GM20000 (cell line): ENCODE measurements around the gene WWOX.

Source experiments
- DNase-seq: peaks from one replicate; pipeline ENCODE4 v3.0.0; 2012; ENCODE audit warnings: low spot score
- CTCF ChIP-seq: IDR thresholded peaks from 2 replicates; pipeline ENCODE4 v1.5.1; 2012; ENCODE audit warnings: mild to moderate bottlenecking, control low read depth; ENCODE audit errors: extremely low read depth, missing control alignments

The WWOX gene

GRCh38 chr16:78761427-78761826 lies 662.0 kb downstream of the WWOX start:
- peak; percentile 44 for DNase-seq
- no peak for TF ChIP-seq CTCF

- DNase-seq: peak; percentile 32
- no peak for TF ChIP-seq CTCF
Observed at GRCh38 chr16:78762222-78762621, 662.8 kb downstream of the WWOX start.

GRCh38 chr16:78763821-78764440 lies 664.5 kb downstream of the WWOX start:
- DNase-seq: no peak
- no peak for TF ChIP-seq CTCF

- TF ChIP-seq CTCF: no peak
- DNase-seq: no peak
Observed at GRCh38 chr16:78764478-78764877, 665.0 kb downstream of the WWOX start.

- TF ChIP-seq CTCF: no peak
- DNase-seq: no peak
Observed at GRCh38 chr16:78768226-78768625, 668.8 kb downstream of the WWOX start.

GRCh38 chr16:78768718-78769117 lies 669.3 kb downstream of the WWOX start:
- TF ChIP-seq CTCF: no peak
- no peak for DNase-seq

GRCh38 chr16:78770353-78771091 lies 671.1 kb downstream of the WWOX start:
- peak; percentile 67 for DNase-seq
- TF ChIP-seq CTCF: peak; percentile 89
